ENCODE results near the gene KCNQ2.

- TF ChIP-seq POLR2A (IDR thresholded peaks at IDR 0.05) (no peak), CTCF (IDR thresholded peaks at IDR 0.05) (no peak)
Measured at GRCh38 chr20:63372971-63373885, 99.2 kb downstream of the KCNQ2 start.
